NCI-H146 (cell line): Measurements from ENCODE around the gene LYPD4.
A peak's percentile ranks its signal among the peaks of the same experiment; 100 is the strongest.
"Not testable (repeated sequence)": the region's sequence is repeated elsewhere in the genome, so short reads cannot be mapped to it uniquely, and the experiment has no call there.

ENCODE experiments used
- DNase-seq: peaks from one replicate; lab custom pipeline; 2025; lab: John Stamatoyannopoulos, UW

The LYPD4 gene

GRCh38 chr19:41799444-41800000 is 45.0 kb downstream of the LYPD4 start:
- no peak for DNase-seq

GRCh38 chr19:41796901-41797300 is 47.6 kb downstream of the LYPD4 start:
- no peak for DNase-seq

GRCh38 chr19:41796362-41796761 is 48.1 kb downstream of the LYPD4 start, which contains the start of gene CEACAM3:
CEACAM3 (plus strand) TSS chr19:41796587; CDS start chr19:41796678, 91 bp downstream.
- DNase-seq: no peak

GRCh38 chr19:41795031-41795461 is 49.4 kb downstream of the LYPD4 start:
- DNase-seq: peak; percentile 79

- no peak for DNase-seq
Measured at GRCh38 chr19:41793414-41793727, 51.1 kb downstream of the LYPD4 start.

GRCh38 chr19:41792513-41793413 is 51.7 kb downstream of the LYPD4 start:
- peak; percentile 16 for DNase-seq

GRCh38 chr19:41789053-41789452 is 55.4 kb downstream of the LYPD4 start:
- peak; percentile 77 for DNase-seq

GRCh38 chr19:41788518-41788917 is 56.0 kb downstream of the LYPD4 start:
- DNase-seq: not testable (repeated sequence)
